CD8-positive, alpha-beta memory T cell (primary cell): Measurements from ENCODE around the gene LRCH1. TPM values are rescaled to one million over a fixed set of nuclear protein-coding genes. Genes with fewer than 3 reads are reported as not detected.

Experiments used
- CTCF ChIA-PET: fragments of 350-600 bp; sonication (Branson Sonifier 250); formaldehyde crosslinking; loops from one replicate; lab custom pipeline; 2021; ENCODE audit warnings: antibody characterized with exemption; lab: Charles Lee
- POLR2A ChIA-PET: fragments of 350-600 bp; sonication (Branson Sonifier 250); formaldehyde crosslinking; loops from one replicate; lab custom pipeline; 2021; ENCODE audit warnings: antibody characterized with exemption; lab: Charles Lee
- DNase-seq, 5 donors: peaks; one replicate each; pipeline versions ENCODE4 v3.0.0 to v3.0.0-alpha.2; 2020 to 2022; ENCODE audit warnings: mixed read lengths in 1 of 5
- H3K27ac ChIP-seq: one replicate; pipeline ENCODE4 v1.7.0; 2013; ENCODE audit warnings: low read depth, mild to moderate bottlenecking, low read length, moderate library complexity
- H3K27me3 ChIP-seq: 2 replicates; pipeline ENCODE4 v1.7.0; 2013; ENCODE audit warnings: low read length, mild to moderate bottlenecking; ENCODE audit not compliant: insufficient read depth, poor library complexity, severe bottlenecking
- H3K36me3 ChIP-seq: 2 replicates; pipeline ENCODE4 v1.7.0; 2013; ENCODE audit warnings: mild to moderate bottlenecking, low read length, moderate library complexity; ENCODE audit not compliant: insufficient read depth
- H3K4me1 ChIP-seq: 2 replicates; pipeline ENCODE4 v1.7.0; 2013; ENCODE audit warnings: mild to moderate bottlenecking, low read length, moderate library complexity; ENCODE audit not compliant: insufficient read depth
- H3K4me3 ChIP-seq: 2 replicates; pipeline ENCODE4 v1.7.0; 2013; ENCODE audit warnings: mild to moderate bottlenecking, low read length
- H3K9me3 ChIP-seq: 2 replicates; pipeline ENCODE4 v1.7.0; 2013; ENCODE audit warnings: mild to moderate bottlenecking, low read length
- H3K27ac Mint-ChIP-seq, 8 donors: one replicate each; pipeline ENCODE4 v1.8.0; 2020 to 2021; ENCODE audit warnings: mixed read lengths in 8 of 8, mild to moderate bottlenecking in 6 of 8, inconsistent platforms in 3 of 8, moderate library complexity in 3 of 8
- H3K27me3 Mint-ChIP-seq, 2 donors: one replicate each; pipeline ENCODE4 v1.8.0; 2020 to 2021; ENCODE audit warnings: mixed read lengths in 2 of 2, mild to moderate bottlenecking in 1 of 2, moderate library complexity in 1 of 2
- H3K36me3 Mint-ChIP-seq, 3 donors: one replicate each; pipeline ENCODE4 v1.8.0; 2020 to 2021; ENCODE audit warnings: mixed read lengths in 3 of 3, inconsistent platforms in 1 of 3, mild to moderate bottlenecking in 1 of 3
- H3K4me1 Mint-ChIP-seq, 3 donors: one replicate each; pipeline ENCODE4 v1.8.0; 2020 to 2021; ENCODE audit warnings: mixed read lengths in 3 of 3, inconsistent platforms in 1 of 3, mild to moderate bottlenecking in 1 of 3
- H3K4me3 Mint-ChIP-seq, 7 donors: one replicate each; pipeline ENCODE4 v1.8.0; 2020 to 2021; ENCODE audit warnings: mixed read lengths in 7 of 7, mild to moderate bottlenecking in 6 of 7, moderate library complexity in 4 of 7, inconsistent platforms in 2 of 7
- H3K9me3 Mint-ChIP-seq, 5 donors: one replicate each; pipeline ENCODE4 v1.8.0; 2020 to 2022; ENCODE audit warnings: mixed read lengths in 5 of 5, mild to moderate bottlenecking in 3 of 5, moderate library complexity in 2 of 5, inconsistent platforms in 1 of 5
- polyA plus RNA-seq: library from polyadenylated mRNA; unstranded; fragments of 300-500 nt; fragmentation: Illumina TruSeq; gene quantifications from one replicate; pipeline ENCODE4 v1.2.3, GENCODE V29; 2021
- total RNA-seq, 2 experiments: library from RNA; stranded (reverse); gene quantifications; one replicate each; pipeline ENCODE4 v1.2.3, GENCODE V29; 2021

The LRCH1 gene
- total and polyA plus RNA-seq, 3 experiments from 2014 or later, result 4.9 to 17.8 (median 16.7) TPM

DNA sequence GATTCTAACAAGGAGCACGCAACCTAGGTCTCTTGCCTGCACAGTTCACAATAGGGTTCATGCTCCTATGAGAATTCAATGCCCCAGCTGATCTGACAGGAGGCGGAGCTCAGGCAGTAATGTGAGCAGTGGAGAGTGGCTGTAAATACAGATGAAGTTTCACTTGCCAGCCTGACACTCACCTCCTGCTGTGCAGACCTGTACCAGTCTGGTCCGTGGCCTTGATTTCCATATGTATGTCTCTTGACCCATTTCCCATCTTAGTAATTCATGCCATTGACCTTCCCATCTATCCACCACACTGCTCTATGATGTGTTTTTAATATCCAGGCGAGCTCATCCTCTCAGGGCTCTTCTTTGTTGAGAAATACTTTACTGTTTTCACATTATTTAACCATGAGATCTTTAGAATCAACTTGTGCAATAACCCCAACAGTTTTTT, 95.2 kb downstream of the LRCH1 start:
- no peaks in the 10 kb centered on the region for H3K27me3 Mint-ChIP-seq
- H3K4me3 ChIP-seq, result no peak overlapping the region
- H3K4me1 ChIP-seq, result peaks cover 4% of the 10 kb centered on the region
- ChIA-PET POLR2A (no interaction called here), CTCF (no interaction called here)
- no peak for DNase-seq
- no peaks in the 10 kb centered on the region for H3K9me3 Mint-ChIP-seq
- H3K4me1 Mint-ChIP-seq, result peaks cover 32 to 60% (median 59%) of the 10 kb centered on the region in 3 donors
- no peaks in the 10 kb centered on the region for H3K36me3 ChIP-seq
- H3K27ac Mint-ChIP-seq, result no peak overlapping the region
- no peaks in the 10 kb centered on the region for H3K9me3 ChIP-seq
- no peak overlapping the region for H3K27ac ChIP-seq
- H3K36me3 Mint-ChIP-seq, result peaks cover 5 to 20% (median 15%) of the 10 kb centered on the region in 3 donors
- H3K4me3 Mint-ChIP-seq, result no peak overlapping the region
- no peaks in the 10 kb centered on the region for H3K27me3 ChIP-seq

DNA sequence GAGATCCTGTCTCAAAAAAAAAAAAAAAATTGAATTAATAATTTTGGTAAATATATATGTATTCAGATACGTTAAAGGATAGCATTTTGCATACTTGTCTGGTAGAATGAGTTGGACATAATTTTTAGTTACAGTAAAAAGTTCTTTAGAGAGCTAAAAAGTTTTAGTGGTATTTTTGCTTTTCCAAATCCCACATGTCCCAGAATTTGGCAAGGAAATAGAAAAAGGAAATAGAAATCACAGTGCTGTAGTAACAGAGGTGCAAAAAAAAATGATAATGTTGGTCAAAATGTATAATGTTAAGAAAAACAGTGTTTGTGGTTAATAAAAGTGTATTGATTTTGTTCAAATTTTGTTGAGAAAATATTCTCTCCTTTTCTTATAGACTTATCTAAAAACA, 96.8 kb downstream of the LRCH1 start:
- no peak overlapping the region for H3K27ac Mint-ChIP-seq
- DNase-seq, result no peak

DNA sequence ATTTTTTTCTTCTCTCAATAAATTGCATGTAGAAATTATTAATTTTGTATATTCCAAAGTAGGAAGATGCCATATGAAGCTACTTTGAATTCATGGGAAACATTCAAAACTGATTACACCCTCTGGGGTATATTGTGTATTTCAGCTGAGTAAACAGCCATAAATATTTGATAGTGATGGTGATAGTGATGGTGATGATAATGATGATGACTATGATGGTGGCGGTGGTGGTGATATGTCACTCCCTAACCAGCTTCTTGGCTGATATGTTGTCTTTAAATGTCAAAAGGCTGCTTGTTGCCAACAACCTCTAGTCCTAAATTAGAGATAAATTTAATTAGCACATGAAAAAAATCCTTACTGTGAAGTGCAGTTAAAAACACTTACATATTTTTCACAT, 102.0 kb downstream of the LRCH1 start:
- Mint-ChIP-seq H3K4me1 (peaks cover 12 to 43% (median 35%) of the 10 kb centered on the region in 3 donors), H3K4me3 (no peak overlapping the region), H3K27me3 (no peaks in the 10 kb centered on the region), H3K27ac (no peak overlapping the region), H3K36me3 (peaks cover 8 to 21% (median 19%) of the 10 kb centered on the region in 3 donors), H3K9me3 (no peaks in the 10 kb centered on the region)
- CTCF ChIA-PET, result interaction anchor here (1.1 to 1.9 kb wide), 3 partner anchors 15 to 104 kb away, joined by 3 to 5 read pairs (median 3); no protein-coding TSS in a partner anchor
- H3K4me1 ChIP-seq, result peaks cover 15% of the 10 kb centered on the region
- H3K4me3 ChIP-seq, result no peak overlapping the region
- no peak for DNase-seq
- POLR2A ChIA-PET, result no interaction called here
- H3K9me3 ChIP-seq, result no peaks in the 10 kb centered on the region
- H3K27ac ChIP-seq, result no peak overlapping the region
- H3K36me3 ChIP-seq, result no peaks in the 10 kb centered on the region
- H3K27me3 ChIP-seq, result no peaks in the 10 kb centered on the region

More for the DNA sequence above, 96.8 kb downstream of the LRCH1 start:
- H3K9me3 Mint-ChIP-seq, result no peaks in the 10 kb centered on the region
- CTCF ChIA-PET, result no interaction called here
- peaks cover 4% of the 10 kb centered on the region for H3K4me1 ChIP-seq
- H3K36me3 ChIP-seq, result no peaks in the 10 kb centered on the region
- peaks cover 24 to 49% (median 46%) of the 10 kb centered on the region in 3 donors for H3K4me1 Mint-ChIP-seq
- no peak overlapping the region for H3K4me3 ChIP-seq
- no peak overlapping the region for H3K27ac ChIP-seq
- H3K27me3 Mint-ChIP-seq, result no peaks in the 10 kb centered on the region
- peaks cover 5 to 21% (median 16%) of the 10 kb centered on the region in 3 donors for H3K36me3 Mint-ChIP-seq
- POLR2A ChIA-PET, result no interaction called here
- no peak overlapping the region for H3K4me3 Mint-ChIP-seq
- no peaks in the 10 kb centered on the region for H3K27me3 ChIP-seq
- no peaks in the 10 kb centered on the region for H3K9me3 ChIP-seq

DNA sequence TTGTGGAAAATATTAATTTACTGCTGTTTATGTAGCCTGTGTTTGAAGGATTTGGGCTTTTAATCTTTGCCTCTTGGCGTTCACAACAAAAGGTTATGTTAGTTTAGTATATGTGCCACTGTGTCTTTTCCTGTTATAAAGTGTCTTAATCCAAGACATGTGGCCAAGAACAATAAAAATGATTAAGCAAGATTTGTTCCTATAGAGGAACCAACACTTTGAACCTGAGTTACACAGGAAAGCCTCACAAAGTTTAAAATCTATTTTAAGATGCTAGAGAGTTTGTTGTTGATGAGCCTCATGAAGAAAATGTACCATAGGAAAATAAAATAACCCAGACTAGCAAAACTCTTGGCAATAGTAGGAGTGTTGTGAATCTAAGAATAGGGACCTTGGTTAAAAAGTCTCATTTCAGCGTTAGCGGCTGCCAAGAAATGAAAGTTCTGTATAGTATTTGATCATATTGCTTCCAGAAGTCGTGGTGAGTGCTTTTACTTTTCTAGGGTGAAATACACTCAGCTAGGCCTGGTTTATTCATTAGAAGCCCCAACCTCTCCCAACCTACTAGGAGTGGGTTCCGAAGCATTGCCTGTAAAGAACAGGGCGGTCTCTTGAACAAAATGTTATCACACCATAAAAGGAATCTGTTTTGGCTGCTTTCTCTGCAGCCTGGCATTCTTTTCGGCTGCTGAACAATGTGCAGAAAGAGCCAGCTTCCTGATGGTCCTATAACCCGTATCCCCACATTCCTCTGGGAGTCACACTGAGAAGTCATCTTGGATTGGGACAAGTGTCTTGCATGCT, 102.6 kb downstream of the LRCH1 start:
- no peaks in the 10 kb centered on the region for H3K9me3 ChIP-seq
- CTCF ChIA-PET, result no interaction called here
- no peaks in the 10 kb centered on the region for H3K36me3 ChIP-seq
- POLR2A ChIA-PET, result no interaction called here
- no peak for DNase-seq
- Mint-ChIP-seq H3K4me3 (no peak overlapping the region), H3K4me1 (peaks cover 12 to 37% (median 29%) of the 10 kb centered on the region in 3 donors), H3K36me3 (peaks cover 8 to 17% (median 17%) of the 10 kb centered on the region in 3 donors), H3K27ac (peak overlapping the region in 3 of 8 donors; percentile 21 to 47 (median 33)), H3K27me3 (no peaks in the 10 kb centered on the region), H3K9me3 (no peaks in the 10 kb centered on the region)
- H3K27ac ChIP-seq, result no peak overlapping the region
- no peaks in the 10 kb centered on the region for H3K27me3 ChIP-seq
- peaks cover 15% of the 10 kb centered on the region for H3K4me1 ChIP-seq
- H3K4me3 ChIP-seq, result no peak overlapping the region

DNA sequence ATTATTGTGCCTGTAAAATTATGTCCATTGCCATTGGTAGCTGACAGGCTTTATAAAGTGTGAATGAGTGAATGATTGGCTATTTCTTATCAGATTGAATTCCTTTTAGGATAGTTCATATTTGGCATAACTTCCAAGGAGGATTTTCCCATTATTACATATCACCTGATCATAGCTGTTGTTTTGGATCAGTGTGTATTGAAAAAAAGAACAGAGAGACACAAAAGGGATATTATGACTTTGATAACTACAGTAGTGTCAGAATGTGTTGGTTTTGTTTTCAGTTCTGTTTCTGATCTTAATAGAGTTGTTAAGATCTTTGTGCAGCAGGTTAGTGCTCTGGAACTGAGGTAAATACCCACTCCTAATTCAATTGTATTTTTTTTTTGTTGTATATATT, 103.8 kb downstream of the LRCH1 start:
- POLR2A ChIA-PET, result no interaction called here
- no peak overlapping the region for H3K4me3 Mint-ChIP-seq
- no peak overlapping the region for H3K27ac Mint-ChIP-seq

DNA sequence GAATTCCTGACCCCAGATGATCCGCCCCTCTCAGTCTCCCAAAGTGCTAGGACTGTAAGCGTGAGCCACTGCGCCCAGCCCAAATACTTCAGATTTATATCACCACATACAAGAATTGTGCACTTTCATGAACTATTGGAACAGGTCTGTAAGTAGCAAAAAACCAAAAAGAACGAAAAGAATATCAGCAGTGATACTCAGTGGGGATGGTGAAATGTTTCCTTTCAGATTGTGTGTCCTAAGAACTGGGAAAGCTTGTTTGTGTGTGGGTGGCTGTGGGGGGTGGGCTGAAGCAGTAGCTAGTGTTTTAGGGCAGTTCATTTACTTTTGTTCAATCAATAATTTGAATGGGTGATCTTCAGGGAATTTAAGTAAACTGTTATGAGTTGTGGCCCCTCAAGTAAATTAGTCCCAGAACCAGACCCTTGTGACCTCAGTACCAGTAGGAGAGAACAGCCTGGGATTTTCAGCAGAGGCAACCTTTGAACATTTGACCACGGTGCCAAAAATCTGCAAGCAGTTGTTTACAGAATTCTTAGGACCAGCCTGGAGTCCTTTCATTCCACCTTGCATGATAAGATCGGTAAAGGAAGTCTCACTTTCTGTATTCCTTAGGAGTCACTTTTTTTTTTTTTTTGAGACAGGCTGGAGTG, 106.6 kb downstream of the LRCH1 start:
- H3K4me3 ChIP-seq, result no peak overlapping the region
- Mint-ChIP-seq H3K4me1 (peaks cover 18 to 54% (median 48%) of the 10 kb centered on the region in 3 donors), H3K9me3 (no peaks in the 10 kb centered on the region), H3K4me3 (no peak overlapping the region), H3K27ac (peak overlapping the region in 1 of 8 donors; percentile 75), H3K36me3 (peaks cover 0 to 3% (median 3%) of the 10 kb centered on the region in 3 donors), H3K27me3 (no peaks in the 10 kb centered on the region)
- ChIA-PET CTCF (interaction anchor here (1.0 kb wide), 1 partner anchor 15 kb away, joined by 3 read pairs; no protein-coding TSS in a partner anchor), POLR2A (no interaction called here)
- H3K27ac ChIP-seq, result no peak overlapping the region
- no peaks in the 10 kb centered on the region for H3K36me3 ChIP-seq
- no peaks in the 10 kb centered on the region for H3K9me3 ChIP-seq
- no peak for DNase-seq
- H3K4me1 ChIP-seq, result peaks cover 11% of the 10 kb centered on the region
- H3K27me3 ChIP-seq, result no peaks in the 10 kb centered on the region

More for the DNA sequence above, 103.8 kb downstream of the LRCH1 start:
- H3K27me3 ChIP-seq, result no peaks in the 10 kb centered on the region
- peaks cover 8 to 14% (median 10%) of the 10 kb centered on the region in 3 donors for H3K36me3 Mint-ChIP-seq
- H3K4me1 Mint-ChIP-seq, result peaks cover 10 to 37% (median 31%) of the 10 kb centered on the region in 3 donors
- no peaks in the 10 kb centered on the region for H3K9me3 Mint-ChIP-seq
- H3K36me3 ChIP-seq, result no peaks in the 10 kb centered on the region
- no peak for DNase-seq
- H3K27ac ChIP-seq, result no peak overlapping the region
- H3K4me1 ChIP-seq, result peaks cover 11% of the 10 kb centered on the region
- no peaks in the 10 kb centered on the region for H3K9me3 ChIP-seq
- H3K4me3 ChIP-seq, result no peak overlapping the region
- CTCF ChIA-PET, result no interaction called here
- no peaks in the 10 kb centered on the region for H3K27me3 Mint-ChIP-seq

DNA sequence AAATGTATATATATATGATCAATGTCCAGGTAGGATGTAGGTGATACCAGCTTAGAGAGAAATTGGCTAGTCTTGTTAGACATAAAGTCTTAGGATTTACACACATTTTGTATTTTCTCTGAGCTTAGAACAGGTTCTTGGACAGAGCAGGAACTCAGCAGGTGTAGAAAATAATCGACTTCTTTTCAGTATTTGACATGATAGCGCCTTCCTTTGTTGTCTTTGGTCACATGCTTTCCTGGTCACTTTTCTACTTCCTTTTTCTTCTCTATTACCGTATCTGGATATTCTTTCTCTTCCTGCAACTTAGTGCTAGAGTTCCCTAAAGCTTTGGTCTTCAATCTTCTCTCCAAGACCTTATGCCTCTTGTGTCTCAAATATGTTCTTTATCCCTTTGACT, 107.4 kb downstream of the LRCH1 start:
- H3K27ac Mint-ChIP-seq, result no peak overlapping the region
- H3K27me3 Mint-ChIP-seq, result no peaks in the 10 kb centered on the region
- H3K4me1 ChIP-seq, result peaks cover 12% of the 10 kb centered on the region
- H3K36me3 Mint-ChIP-seq, result peaks cover 0 to 3% (median 3%) of the 10 kb centered on the region in 3 donors
- DNase-seq, result no peak
- H3K4me3 ChIP-seq, result no peak overlapping the region
- H3K4me1 Mint-ChIP-seq, result peaks cover 23 to 54% (median 46%) of the 10 kb centered on the region in 3 donors
- ChIA-PET CTCF (interaction anchor here (1.0 kb wide), 1 partner anchor 16 kb away, joined by 3 read pairs; no protein-coding TSS in a partner anchor), POLR2A (no interaction called here)
- H3K27ac ChIP-seq, result no peak overlapping the region
- H3K9me3 ChIP-seq, result no peaks in the 10 kb centered on the region
- H3K36me3 ChIP-seq, result no peaks in the 10 kb centered on the region
- no peaks in the 10 kb centered on the region for H3K27me3 ChIP-seq
- no peak overlapping the region for H3K4me3 Mint-ChIP-seq
- H3K9me3 Mint-ChIP-seq, result no peaks in the 10 kb centered on the region

DNA sequence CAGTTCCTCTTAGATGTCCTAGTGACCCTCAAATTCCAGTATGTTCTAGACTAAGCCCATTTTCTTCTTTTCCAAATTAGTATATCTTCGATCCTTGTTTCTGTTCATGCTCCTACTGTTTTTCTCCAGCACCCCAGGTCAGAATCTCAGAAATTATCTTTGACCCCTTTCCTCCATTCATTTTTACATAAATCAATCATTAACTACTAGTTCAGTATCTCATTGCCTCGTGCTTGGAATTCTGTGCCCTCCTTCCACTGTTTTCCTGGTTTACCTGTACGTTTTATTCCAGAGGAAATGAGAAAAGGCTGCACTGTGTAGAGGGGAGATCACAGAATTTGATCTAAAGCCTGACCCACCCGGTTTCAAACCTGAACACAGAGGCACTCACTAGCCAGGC, 107.9 kb downstream of the LRCH1 start:
- Histone ChIP-seq H3K27ac (no peak overlapping the region), H3K9me3 (no peaks in the 10 kb centered on the region), H3K4me3 (no peak overlapping the region), H3K36me3 (no peaks in the 10 kb centered on the region), H3K4me1 (peaks cover 15% of the 10 kb centered on the region), H3K27me3 (no peaks in the 10 kb centered on the region)
- no peaks in the 10 kb centered on the region for H3K27me3 Mint-ChIP-seq
- CTCF ChIA-PET, result interaction anchor here (1.0 kb wide), 1 partner anchor 16 kb away, joined by 3 read pairs; no protein-coding TSS in a partner anchor
- no peaks in the 10 kb centered on the region for H3K9me3 Mint-ChIP-seq
- peaks cover 26 to 54% (median 46%) of the 10 kb centered on the region in 3 donors for H3K4me1 Mint-ChIP-seq
- DNase-seq, result no peak
- H3K36me3 Mint-ChIP-seq, result peaks cover 0 to 3% (median 3%) of the 10 kb centered on the region in 3 donors
- H3K27ac Mint-ChIP-seq, result no peak overlapping the region
- H3K4me3 Mint-ChIP-seq, result no peak overlapping the region
- POLR2A ChIA-PET, result no interaction called here
